H1 (cell line): ENCODE measurements around the gene CEACAM20. TPM values are rescaled to one million over a fixed set of nuclear protein-coding genes. Genes with fewer than 3 reads are reported as not detected.

Experiments
- CTCF ChIA-PET: fragments of 300-600 bp; sonication (Branson Sonifier 250); formaldehyde crosslinking; loops from one replicate; lab custom pipeline; 2021; ENCODE audit not compliant: partially characterized antibody; lab: Charles Lee
- POLR2A ChIA-PET: fragments of 300-600 bp; sonication (Branson Sonifier 250); formaldehyde crosslinking; loops from one replicate; lab custom pipeline; 2021; ENCODE audit warnings: inconsistent platforms; ENCODE audit not compliant: partially characterized antibody; lab: Charles Lee
- DNase-seq, 2 experiments: peaks; one replicate each; pipeline versions ENCODE4 v3.0.0 to v3.0.0-alpha.2; 2010 to 2022; ENCODE audit warnings: low spot score in 2 of 2, low read depth in 1 of 2, mixed read lengths in 1 of 2
- FAIRE-seq: peaks from 2 replicates; lab custom pipeline; 2011; peaks lifted over from hg19 to GRCh38; lab: Jason Lieb, UNC
- H2AFZ ChIP-seq: 2 replicates; pipeline ENCODE4 v1.8.1; 2012; ENCODE audit warnings: low read length, inconsistent platforms
- H2AK5ac ChIP-seq: 2 replicates; pipeline ENCODE4 v1.6.1; 2013; ENCODE audit warnings: low read depth, low read length
- H2BK120ac ChIP-seq: replicated peaks from 2 replicates; pipeline ENCODE3; 2013; ENCODE audit warnings: low read depth, low read length, inconsistent platforms
- H2BK12ac ChIP-seq: 2 replicates; pipeline ENCODE4 v1.6.1; 2013; ENCODE audit warnings: low read depth, low read length
- H2BK15ac ChIP-seq: 2 replicates; pipeline ENCODE4 v1.6.1; 2013; ENCODE audit warnings: low read length
- H2BK20ac ChIP-seq: 2 replicates; pipeline ENCODE4 v1.6.1; 2013; ENCODE audit warnings: low read length
- H2BK5ac ChIP-seq: 2 replicates; pipeline ENCODE4 v1.6.1; 2013; ENCODE audit warnings: low read depth, low read length
- H3K14ac ChIP-seq: 2 replicates; pipeline ENCODE4 v1.6.1; 2013; ENCODE audit warnings: inconsistent platforms; ENCODE audit not compliant: insufficient read length
- H3K18ac ChIP-seq: 2 replicates; pipeline ENCODE4 v1.6.1; 2013; ENCODE audit warnings: low read length; ENCODE audit errors: extremely low read depth
- H3K23ac ChIP-seq: 2 replicates; pipeline ENCODE4 v1.6.1; 2013; ENCODE audit warnings: inconsistent platforms; ENCODE audit not compliant: insufficient read length
- H3K23me2 ChIP-seq: 2 replicates; pipeline ENCODE4 v1.6.1; 2013; ENCODE audit warnings: low read depth, low read length
- H3K27ac ChIP-seq: 2 replicates; pipeline ENCODE4 v1.6.1; 2011; ENCODE audit warnings: low read depth, low read length, inconsistent platforms
- H3K27me3 ChIP-seq, 4 experiments: replicated peaks in 1 of 4; 1 replicate in 1 of 4; 2 replicates in 3 of 4; pipeline versions ENCODE4 v1.6.1 to v1.8.1; 2011 to 2013; ENCODE audit warnings: low read length in 3 of 4, mild to moderate bottlenecking in 3 of 4, inconsistent platforms in 2 of 4, mixed read lengths in 2 of 4, moderate library complexity in 1 of 4; ENCODE audit not compliant: control insufficient read depth in 3 of 4, insufficient read depth in 3 of 4; ENCODE audit errors: extremely low read depth in 1 of 4
- H3K36me3 ChIP-seq, 4 experiments: 2 replicates each; pipeline versions ENCODE4 v1.6.1 to v1.8.1; 2011 to 2013; ENCODE audit warnings: mild to moderate bottlenecking in 4 of 4, low read length in 3 of 4, moderate library complexity in 2 of 4, control low read depth in 1 of 4, inconsistent platforms in 1 of 4; ENCODE audit not compliant: insufficient read depth in 4 of 4, control insufficient read depth in 2 of 4
- H3K4ac ChIP-seq: replicated peaks from 2 replicates; pipeline ENCODE3; 2013; ENCODE audit warnings: low read length, low read depth, mixed read lengths, inconsistent platforms; ENCODE audit not compliant: insufficient read length
- H3K4me1 ChIP-seq, 4 experiments: replicated peaks in 1 of 4; 1 replicate in 1 of 4; 2 replicates in 3 of 4; pipeline versions ENCODE4 v1.6.1 to v1.8.1; 2011 to 2013; ENCODE audit warnings: low read length in 3 of 4, inconsistent platforms in 2 of 4, mixed read lengths in 1 of 4; ENCODE audit not compliant: insufficient read depth in 4 of 4, control insufficient read depth in 3 of 4
- H3K4me2 ChIP-seq, 2 experiments: 2 replicates each; pipeline versions ENCODE4 v1.6.1 to v1.8.1; 2011 to 2013; ENCODE audit warnings: low read depth in 2 of 2, low read length in 2 of 2, control low read depth in 1 of 2, inconsistent platforms in 1 of 2, mild to moderate bottlenecking in 1 of 2; ENCODE audit not compliant: insufficient read depth in 1 of 2
- H3K4me3 ChIP-seq, 4 experiments: fragments of 200-600, 300-600 bp in 1 of 4; sonication (generic), shearing (Covaris generic), sonication (Bioruptor Twin) in 1 of 4; 2 replicates each; pipeline versions ENCODE4 v1.5.1 to v1.8.1; 2011 to 2016; ENCODE audit warnings: low read length in 4 of 4, low read depth in 3 of 4, control low read depth in 2 of 4, inconsistent platforms in 2 of 4, mild to moderate bottlenecking in 2 of 4, mixed read lengths in 1 of 4, moderate library complexity in 1 of 4; ENCODE audit not compliant: insufficient read depth in 2 of 4; ENCODE audit errors: extremely low read depth in 1 of 4
- H3K56ac ChIP-seq: replicated peaks from 2 replicates; pipeline ENCODE3; 2013; ENCODE audit warnings: low read depth, mild to moderate bottlenecking, mixed read lengths, low read length, inconsistent platforms; ENCODE audit not compliant: insufficient read length
- H3K79me1 ChIP-seq: 2 replicates; pipeline ENCODE4 v1.6.1; 2013; ENCODE audit warnings: low read depth, low read length, control low read depth
- H3K79me2 ChIP-seq, 2 experiments: 2 replicates each; pipeline versions ENCODE4 v1.6.1 to v1.8.1; 2012 to 2013; ENCODE audit warnings: low read length in 2 of 2, mild to moderate bottlenecking in 2 of 2, inconsistent platforms in 1 of 2; ENCODE audit not compliant: insufficient read depth in 2 of 2, control insufficient read depth in 1 of 2
- H3K9ac ChIP-seq, 4 experiments: replicated peaks in 1 of 4; 1 replicate in 1 of 4; 2 replicates in 3 of 4; pipeline versions ENCODE4 v1.6.1 to v1.8.1; 2011 to 2013; ENCODE audit warnings: low read depth in 3 of 4, low read length in 3 of 4, control low read depth in 2 of 4, mild to moderate bottlenecking in 2 of 4, moderate library complexity in 2 of 4, inconsistent platforms in 1 of 4; ENCODE audit errors: extremely low read depth in 1 of 4
- H3K9me3 ChIP-seq, 2 experiments: 2 replicates each; pipeline versions ENCODE4 v1.6.1 to v1.8.1; 2012 to 2013; ENCODE audit warnings: mild to moderate bottlenecking in 2 of 2, moderate library complexity in 2 of 2, control low read depth in 1 of 2, inconsistent platforms in 1 of 2, low read depth in 1 of 2, low read length in 1 of 2, mixed read lengths in 1 of 2; ENCODE audit not compliant: insufficient read depth in 2 of 2
- H4K20me1 ChIP-seq, 2 experiments: replicated peaks in 1 of 2; 2 replicates each; pipeline versions ENCODE3 to v1.8.1; 2011 to 2013; ENCODE audit warnings: inconsistent platforms in 2 of 2, low read length in 2 of 2, mild to moderate bottlenecking in 1 of 2; ENCODE audit not compliant: insufficient read depth in 2 of 2, control insufficient read depth in 1 of 2
- H4K5ac ChIP-seq: 2 replicates; pipeline ENCODE4 v1.6.1; 2013; ENCODE audit warnings: low read length, low read depth, mixed read lengths, inconsistent platforms; ENCODE audit not compliant: insufficient read length
- H4K8ac ChIP-seq: 2 replicates; pipeline ENCODE4 v1.8.0; 2013; ENCODE audit warnings: mild to moderate bottlenecking, moderate library complexity, low read length, inconsistent platforms; ENCODE audit not compliant: insufficient read depth; ENCODE audit errors: extremely low read depth
- H4K91ac ChIP-seq: replicated peaks from 2 replicates; pipeline ENCODE3; 2013; ENCODE audit warnings: low read length, mixed read lengths, inconsistent platforms; ENCODE audit not compliant: insufficient read length
- CTCF ChIP-seq, 3 experiments: IDR thresholded peaks; 1 replicate in 2 of 3; 2 replicates in 1 of 3; pipeline versions ENCODE4 v1.5.1 to v1.6.1; 2011; ENCODE audit warnings: low read length in 3 of 3, mild to moderate bottlenecking in 3 of 3, inconsistent platforms in 2 of 3, low read depth in 1 of 3, moderate library complexity in 1 of 3; ENCODE audit not compliant: insufficient read depth in 1 of 3; ENCODE audit errors: control extremely low read depth in 1 of 3
- POLR2AphosphoS5 ChIP-seq: IDR thresholded peaks from 2 replicates; pipeline ENCODE4 v1.6.1; 2011; ENCODE audit warnings: low read depth, low read length
- RAD21 ChIP-seq, 2 experiments: IDR thresholded peaks in 1 of 2; conservative IDR thresholded peaks in 1 of 2; 2 replicates each; pipeline ENCODE4 v1.6.1; 2011; ENCODE audit warnings: low read depth in 2 of 2, low read length in 2 of 2, improper control_type of control experiment in 1 of 2, inconsistent platforms in 1 of 2, mild to moderate bottlenecking in 1 of 2, moderate library complexity in 1 of 2
- SIN3A ChIP-seq, 2 experiments: IDR thresholded peaks in 1 of 2; conservative IDR thresholded peaks in 1 of 2; 2 replicates each; pipeline ENCODE4 v1.6.1; 2011 to 2012; ENCODE audit warnings: low read length in 2 of 2, improper control_type of control experiment in 1 of 2, low read depth in 1 of 2, mild to moderate bottlenecking in 1 of 2
- SP1 ChIP-seq: IDR thresholded peaks from 2 replicates; pipeline ENCODE4 v1.6.1; 2011; ENCODE audit warnings: low read depth, low read length
- ZNF274 ChIP-seq: IDR thresholded peaks from 2 replicates; pipeline ENCODE4 v1.7.0; 2012; ENCODE audit warnings: low read length, borderline replicate concordance; ENCODE audit errors: extremely low read depth
- WGBS, 2 experiments: shearing (Covaris generic) in 1 of 2; methylation state at CpG; one replicate each; pipeline versions ENCODE4 v1.1.6 to v1.1.7; 2013 to 2015; ENCODE audit warnings: low lambda C conversion rate in 2 of 2, mixed read lengths in 2 of 2, inconsistent platforms in 1 of 2, low coverage in 1 of 2, missing lambda C conversion rate in 1 of 2; ENCODE audit not compliant: insufficient replicate concordance in 2 of 2, insufficient coverage in 1 of 2, insufficient read length in 1 of 2; ENCODE audit errors: extremely low coverage in 1 of 2, missing lambda C conversion rate in 1 of 2; 5-methylcytosine and 5-hydroxymethylcytosine counted together
- polyA plus RNA-seq, 7 experiments: library from polyadenylated mRNA; depleted of rRNA in 3 of 7; stranded (reverse) in 5 of 7; unstranded in 2 of 7; fragments of >200 nt in 5 of 7; fragments of 200-250 nt in 2 of 7; gene quantifications; 1 replicate in 5 of 7; 2 replicates in 1 of 7; 4 replicates in 1 of 7; pipeline versions ENCODE4 v1.2.1 to v1.2.3, GENCODE V29; 2011 to 2013; ENCODE audit warnings: missing spikeins in 2 of 7, mixed read lengths in 2 of 7
- total RNA-seq: library from RNA; stranded (reverse); fragmentation: NEBNext Ultra II Directional; extraction: Animal tissue kit (Norgen Biotek cat#: 25700); gene quantifications from 2 replicates; pipeline ENCODE4 v1.2.1, GENCODE V29; 2021

Gene CEACAM20
- total and polyA plus RNA-seq, 2 of the 8 experiments (the other 6 are each of a cell fraction or from before 2014, with no cell fraction given), result not detected

DNA sequence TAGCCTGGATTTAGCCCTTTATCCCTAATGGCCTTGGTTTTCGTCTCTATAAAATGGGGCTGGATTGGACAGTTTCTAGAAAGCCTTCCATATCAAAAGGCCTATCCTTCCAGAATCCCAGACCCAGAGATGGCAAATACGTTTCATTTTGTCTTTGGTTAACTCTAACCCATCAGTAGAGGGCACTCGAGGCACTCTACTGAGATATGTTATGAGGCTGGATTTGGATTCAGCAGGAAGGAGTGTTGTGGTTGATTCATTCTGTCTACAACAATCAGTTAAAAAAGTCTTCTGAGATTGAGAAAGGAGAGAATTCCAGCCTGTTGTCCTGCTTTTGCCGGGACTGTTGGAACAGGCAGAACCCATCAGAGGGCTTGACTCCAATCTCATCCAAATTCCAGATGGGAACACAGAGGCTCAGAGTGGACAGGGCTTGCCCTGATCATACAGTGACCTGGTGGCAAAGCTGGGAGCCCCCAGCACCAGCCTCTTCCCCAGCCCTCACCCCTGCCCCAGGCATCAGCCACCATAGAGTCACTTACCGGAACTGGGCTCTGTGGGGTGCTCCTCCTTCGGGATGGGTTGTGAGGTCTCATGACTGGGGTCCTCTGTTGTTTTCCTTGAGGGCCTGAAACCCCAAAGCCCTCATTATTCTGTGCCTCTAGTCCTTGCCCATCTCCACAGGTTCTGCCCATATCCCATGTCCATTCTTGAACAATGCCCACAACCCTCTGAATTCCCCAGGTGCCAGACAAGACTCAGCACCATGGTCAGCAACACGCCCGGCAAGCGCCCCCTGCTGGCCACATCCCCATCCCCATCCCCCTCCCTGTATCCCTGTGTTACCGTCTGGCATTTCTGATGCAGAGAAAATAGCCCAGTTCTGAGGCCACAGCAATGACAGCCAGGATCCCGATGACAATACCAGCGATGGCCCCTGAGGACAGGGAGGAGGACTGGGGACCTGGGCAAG is 16.9 kb downstream of the CEACAM20 start:
- Histone ChIP-seq H3K9ac (no peak overlapping the region), H3K9me3 (peaks cover 27 to 31% of the 10 kb centered on the region in 2 experiments; a peak in 3 of 4 replicates), H3K4me2 (no peak overlapping the region), H3K4ac (no peak overlapping the region), H3K4me3 (no peak overlapping the region), H2BK120ac (no peak overlapping the region), H2BK20ac (no peak overlapping the region), H4K8ac (no peak overlapping the region), H3K27ac (no peak overlapping the region), H2AK5ac (no peak overlapping the region), H4K5ac (no peak overlapping the region), H3K56ac (no peak overlapping the region), H4K20me1 (no peaks in the 10 kb centered on the region), H3K14ac (no peak overlapping the region), H3K23me2 (no peaks in the 10 kb centered on the region; the same call in 1 of the 2 replicates), H2BK15ac (no peak overlapping the region), H3K79me2 (no peaks in the 10 kb centered on the region), H2BK12ac (no peak overlapping the region)
- POLR2A ChIA-PET, result interaction anchor here (1.4 kb wide), 1 partner anchor 12 kb away, joined by 4 read pairs; the partner anchor contains the start of gene ZNF180
- CTCF ChIA-PET, result interaction anchor here (0.7 kb wide), 1 partner anchor 496 kb away, joined by 3 read pairs; no protein-coding TSS in a partner anchor
- FAIRE-seq, result no peak
- TF ChIP-seq ZNF274 (no peak), CTCF (IDR thresholded peaks at IDR 0.05; ENCODE audit: control extremely low read depth in 1 of 3, insufficient read depth in 1 of 3, low read depth in 1 of 3, low read length in 3 of 3) (peak; percentile 68 to 89 (median 69)), SIN3A (conservative IDR thresholded peaks at IDR 0.05 in 1 of 2, IDR thresholded peaks at IDR 0.05 in 1 of 2; ENCODE audit: low read depth in 1 of 2, low read length in 2 of 2) (peak in 1 of 2 experiments; percentile 74; a peak in 2 of 4 replicates), SP1 (no peak), POLR2AphosphoS5 (no peak), RAD21 (IDR thresholded peaks at IDR 0.05 in 1 of 2, conservative IDR thresholded peaks at IDR 0.05 in 1 of 2; ENCODE audit: low read depth in 2 of 2, low read length in 2 of 2) (peak; percentile 41 to 61)
- TF ChIP-seq, all 59 proteins: peak for 3
- no peaks in the 10 kb centered on the region for H3K79me1 ChIP-seq
- no peaks in the 10 kb centered on the region for H3K36me3 ChIP-seq
- no peak overlapping the region for H3K18ac ChIP-seq
- DNase-seq, result peak; percentile 31 to 87
- WGBS, 2 experiments, result 50% methylated on average over 12 of the region's 12 CpGs; no CpG with 5 or more reads in 1 of the 2 experiments
- H3K23ac ChIP-seq, result no peak overlapping the region
- H3K4me1 ChIP-seq, result no peaks in the 10 kb centered on the region
- H3K27me3 ChIP-seq, result no peaks in the 10 kb centered on the region
- H4K91ac ChIP-seq, result no peak overlapping the region
- no peak overlapping the region for H2BK5ac ChIP-seq
- H2AFZ ChIP-seq, result no peak overlapping the region
